G401 (cell line): ENCODE measurements around the gene TMEM132D. TPM values are rescaled to one million over a fixed set of nuclear protein-coding genes. Genes with fewer than 3 reads are reported as not detected.

Experiments used
- DNase-seq: peaks from one replicate; pipeline ENCODE4 v3.0.0-alpha.2; 2015; ENCODE audit warnings: low spot score
- in situ Hi-C: cut with HindIII; loops from 2 replicates; pipeline ENCODE4 v1.10.0; 2016; ENCODE audit warnings: low sequenced_read_pairs, mixed read lengths
- total RNA-seq: library from RNA; depleted of rRNA; stranded (reverse); fragments of >200 nt; shearing (Covaris generic); gene quantifications from 2 replicates; pipeline ENCODE4 v1.2.3, GENCODE V29; 2014

TMEM132D gene
- total RNA-seq, 1 experiment from 2014 or later: not detected

- no peak for DNase-seq
- in situ Hi-C loops: no loop called here
Measured at GRCh38 chr12:129246630-129247029, 657.2 kb downstream of the TMEM132D start.

GRCh38 chr12:129245769-129246168, 658.1 kb downstream of the TMEM132D start:
- in situ Hi-C loops: no loop called here
- DNase-seq: no peak

- in situ Hi-C loops: no loop called here
- no peak for DNase-seq
Measured at GRCh38 chr12:129241852-129242251, 662.0 kb downstream of the TMEM132D start.

GRCh38 chr12:129237881-129238280, 665.9 kb downstream of the TMEM132D start:
- no peak for DNase-seq
- in situ Hi-C loops: no loop called here

GRCh38 chr12:129234209-129234608, 669.6 kb downstream of the TMEM132D start:
- in situ Hi-C loops: no loop called here
- no peak for DNase-seq

GRCh38 chr12:129231491-129231890, 672.3 kb downstream of the TMEM132D start:
- no peak for DNase-seq

GRCh38 chr12:129230995-129231394, 672.8 kb downstream of the TMEM132D start:
- no peak for DNase-seq
- in situ Hi-C loops: no loop called here

More at GRCh38 chr12:129231491-129231890, 672.3 kb downstream of the TMEM132D start:
- in situ Hi-C loops: no loop called here

GRCh38 chr12:129226851-129227250, 677.0 kb downstream of the TMEM132D start:
- no peak for DNase-seq
- in situ Hi-C loops: no loop called here

- DNase-seq: no peak
- in situ Hi-C loops: no loop called here
Measured at GRCh38 chr12:129226005-129226404, 677.8 kb downstream of the TMEM132D start.

- DNase-seq: no peak
- in situ Hi-C loops: no loop called here
Measured at GRCh38 chr12:129215556-129215955, 688.3 kb downstream of the TMEM132D start.

- in situ Hi-C loops: no loop called here
- no peak for DNase-seq
Measured at GRCh38 chr12:129213551-129213950, 690.3 kb downstream of the TMEM132D start.

GRCh38 chr12:129211862-129212630, 691.8 kb downstream of the TMEM132D start:
- in situ Hi-C loops: no loop called here
- DNase-seq: no peak

GRCh38 chr12:129208566-129208965, 695.3 kb downstream of the TMEM132D start:
- in situ Hi-C loops: no loop called here
- no peak for DNase-seq

- no peak for DNase-seq
- in situ Hi-C loops: no loop called here
Measured at GRCh38 chr12:129207084-129207483, 696.7 kb downstream of the TMEM132D start.

GRCh38 chr12:129203456-129203855, 700.4 kb downstream of the TMEM132D start:
- in situ Hi-C loops: no loop called here

GRCh38 chr12:129202109-129202814, 701.6 kb downstream of the TMEM132D start:
- DNase-seq: no peak
- in situ Hi-C loops: no loop called here

More at GRCh38 chr12:129203456-129203855, 700.4 kb downstream of the TMEM132D start:
- no peak for DNase-seq

GRCh38 chr12:129201029-129201428, 702.8 kb downstream of the TMEM132D start:
- no peak for DNase-seq
- in situ Hi-C loops: no loop called here

- in situ Hi-C loops: no loop called here
- no peak for DNase-seq
Measured at GRCh38 chr12:129200576-129200975, 703.2 kb downstream of the TMEM132D start.

GRCh38 chr12:129196927-129197326, 706.9 kb downstream of the TMEM132D start:
- DNase-seq: no peak
- in situ Hi-C loops: no loop called here

- no peak for DNase-seq
- in situ Hi-C loops: no loop called here
Measured at GRCh38 chr12:129195081-129195480, 708.7 kb downstream of the TMEM132D start.
